PFSK-1 (cell line): ENCODE data around the gene ELAVL1.

Experiments used
- FOXP2 ChIP-seq: optimal IDR thresholded peaks from 2 replicates; pipeline ENCODE3; 2011; ENCODE audit warnings: borderline replicate concordance, control low read depth, inconsistent platforms; ENCODE audit not compliant: insufficient read depth; ENCODE audit errors: extremely low read length, extremely low read depth
- POLR2AphosphoS5 ChIP-seq: IDR thresholded peaks from 2 replicates; pipeline ENCODE4 v1.6.1; 2012; ENCODE audit warnings: low read depth, mild to moderate bottlenecking, control low read depth, low read length, moderate library complexity
- SIN3A ChIP-seq: IDR thresholded peaks from 2 replicates; pipeline ENCODE4 v1.6.1; 2012; ENCODE audit warnings: mild to moderate bottlenecking, low read length, moderate library complexity, borderline replicate concordance; ENCODE audit not compliant: insufficient read depth
- TAF1 ChIP-seq: IDR thresholded peaks from 2 replicates; pipeline ENCODE4 v1.6.1; 2012; ENCODE audit warnings: low read length, control low read depth, borderline replicate concordance; ENCODE audit not compliant: insufficient read depth
- TF ChIP-seq, protein P1 (sequence below), 2 experiments: IDR thresholded peaks; 2 replicates each; pipeline versions ENCODE4 v1.6.1 to v1.8.0; 2011 to 2012; ENCODE audit warnings: low read depth in 2 of 2, low read length in 2 of 2, control low read depth in 1 of 2, inconsistent platforms in 1 of 2, mild to moderate bottlenecking in 1 of 2, moderate library complexity in 1 of 2; ENCODE audit not compliant: insufficient read depth in 1 of 2

DNA sequence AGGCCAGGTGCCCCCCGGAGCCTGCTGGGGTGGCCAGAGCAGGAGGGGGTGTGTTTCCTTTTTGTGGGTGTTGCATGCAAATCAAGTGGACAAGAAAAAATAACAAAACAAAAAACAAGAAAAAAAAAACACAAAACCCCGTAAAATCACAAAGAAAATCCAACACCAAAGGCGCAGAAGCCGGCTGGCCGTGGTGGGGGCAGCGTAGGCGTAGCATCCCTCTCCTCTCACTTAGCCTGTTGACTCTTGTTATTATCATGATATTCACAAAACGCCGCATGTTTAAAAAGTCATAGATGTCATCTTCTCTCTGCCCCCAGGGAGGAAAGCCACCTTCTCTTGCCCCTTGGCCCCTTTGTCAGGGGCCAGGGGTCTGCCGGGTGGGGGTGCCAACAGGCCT is 91.8 kb downstream of the ELAVL1 start:
- TF ChIP-seq POLR2AphosphoS5 (no peak; the same call in 1 of the 2 replicates), TAF1 (0 out of 2 replicates have a peak, but pooled peaks have one; percentile 7), SIN3A (no peak), FOXP2 (no peak)
- TF ChIP-seq, protein P1, sequence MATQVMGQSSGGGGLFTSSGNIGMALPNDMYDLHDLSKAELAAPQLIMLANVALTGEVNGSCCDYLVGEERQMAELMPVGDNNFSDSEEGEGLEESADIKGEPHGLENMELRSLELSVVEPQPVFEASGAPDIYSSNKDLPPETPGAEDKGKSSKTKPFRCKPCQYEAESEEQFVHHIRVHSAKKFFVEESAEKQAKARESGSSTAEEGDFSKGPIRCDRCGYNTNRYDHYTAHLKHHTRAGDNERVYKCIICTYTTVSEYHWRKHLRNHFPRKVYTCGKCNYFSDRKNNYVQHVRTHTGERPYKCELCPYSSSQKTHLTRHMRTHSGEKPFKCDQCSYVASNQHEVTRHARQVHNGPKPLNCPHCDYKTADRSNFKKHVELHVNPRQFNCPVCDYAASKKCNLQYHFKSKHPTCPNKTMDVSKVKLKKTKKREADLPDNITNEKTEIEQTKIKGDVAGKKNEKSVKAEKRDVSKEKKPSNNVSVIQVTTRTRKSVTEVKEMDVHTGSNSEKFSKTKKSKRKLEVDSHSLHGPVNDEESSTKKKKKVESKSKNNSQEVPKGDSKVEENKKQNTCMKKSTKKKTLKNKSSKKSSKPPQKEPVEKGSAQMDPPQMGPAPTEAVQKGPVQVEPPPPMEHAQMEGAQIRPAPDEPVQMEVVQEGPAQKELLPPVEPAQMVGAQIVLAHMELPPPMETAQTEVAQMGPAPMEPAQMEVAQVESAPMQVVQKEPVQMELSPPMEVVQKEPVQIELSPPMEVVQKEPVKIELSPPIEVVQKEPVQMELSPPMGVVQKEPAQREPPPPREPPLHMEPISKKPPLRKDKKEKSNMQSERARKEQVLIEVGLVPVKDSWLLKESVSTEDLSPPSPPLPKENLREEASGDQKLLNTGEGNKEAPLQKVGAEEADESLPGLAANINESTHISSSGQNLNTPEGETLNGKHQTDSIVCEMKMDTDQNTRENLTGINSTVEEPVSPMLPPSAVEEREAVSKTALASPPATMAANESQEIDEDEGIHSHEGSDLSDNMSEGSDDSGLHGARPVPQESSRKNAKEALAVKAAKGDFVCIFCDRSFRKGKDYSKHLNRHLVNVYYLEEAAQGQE (IDR thresholded peaks at IDR 0.05; ENCODE audit: insufficient read depth in 1 of 2, low read depth in 2 of 2, low read length in 2 of 2), result no peak
